PC-3 (cell line): Measurements from ENCODE around the gene RAPGEF4.

Experiments used
- EZH2 ChIP-seq: fragments of 300-600 bp; sonication (generic); IDR thresholded peaks from one replicate; pipeline ENCODE4 v1.6.1; 2017; ENCODE audit warnings: antibody characterized with exemption, mild to moderate bottlenecking, low read length; ENCODE audit not compliant: unreplicated experiment
- TF ChIP-seq, protein P1 (sequence below): fragments of 300-600 bp; sonication (generic); conservative IDR thresholded peaks from 2 replicates; pipeline ENCODE4 v1.5.1; 2017; ENCODE audit warnings: antibody characterized with exemption, low read depth, mild to moderate bottlenecking, low read length

DNA sequence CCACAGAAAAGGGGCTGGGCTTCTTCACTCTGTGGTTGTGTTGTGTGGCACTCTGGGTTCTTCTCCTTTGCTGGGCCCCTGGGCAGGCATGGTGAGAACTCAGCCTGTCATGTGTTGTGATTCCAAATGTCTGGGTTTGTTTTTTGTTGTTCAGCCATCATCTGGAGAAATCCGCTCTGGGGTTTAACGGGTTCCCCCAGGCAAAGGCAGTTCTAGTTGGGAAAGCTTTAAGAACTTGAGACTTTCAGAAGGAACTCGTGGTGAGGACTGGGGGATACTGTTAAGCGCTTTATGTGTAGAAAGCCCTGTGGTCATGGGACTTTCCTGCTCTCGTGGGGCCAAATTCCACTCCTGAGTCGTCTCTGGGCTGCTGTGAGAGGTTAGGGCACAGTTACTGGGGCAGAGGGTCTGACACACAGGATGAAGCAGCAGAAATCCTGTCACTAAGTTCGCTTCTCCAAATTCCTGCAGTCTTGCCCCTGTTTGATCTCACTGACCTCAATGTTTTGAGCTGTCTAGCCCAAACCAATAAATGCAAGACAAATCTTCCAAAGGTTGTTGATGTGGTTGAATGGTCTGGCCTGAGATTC lies 87.7 kb downstream of the RAPGEF4 start:
- TF ChIP-seq, protein P1, sequence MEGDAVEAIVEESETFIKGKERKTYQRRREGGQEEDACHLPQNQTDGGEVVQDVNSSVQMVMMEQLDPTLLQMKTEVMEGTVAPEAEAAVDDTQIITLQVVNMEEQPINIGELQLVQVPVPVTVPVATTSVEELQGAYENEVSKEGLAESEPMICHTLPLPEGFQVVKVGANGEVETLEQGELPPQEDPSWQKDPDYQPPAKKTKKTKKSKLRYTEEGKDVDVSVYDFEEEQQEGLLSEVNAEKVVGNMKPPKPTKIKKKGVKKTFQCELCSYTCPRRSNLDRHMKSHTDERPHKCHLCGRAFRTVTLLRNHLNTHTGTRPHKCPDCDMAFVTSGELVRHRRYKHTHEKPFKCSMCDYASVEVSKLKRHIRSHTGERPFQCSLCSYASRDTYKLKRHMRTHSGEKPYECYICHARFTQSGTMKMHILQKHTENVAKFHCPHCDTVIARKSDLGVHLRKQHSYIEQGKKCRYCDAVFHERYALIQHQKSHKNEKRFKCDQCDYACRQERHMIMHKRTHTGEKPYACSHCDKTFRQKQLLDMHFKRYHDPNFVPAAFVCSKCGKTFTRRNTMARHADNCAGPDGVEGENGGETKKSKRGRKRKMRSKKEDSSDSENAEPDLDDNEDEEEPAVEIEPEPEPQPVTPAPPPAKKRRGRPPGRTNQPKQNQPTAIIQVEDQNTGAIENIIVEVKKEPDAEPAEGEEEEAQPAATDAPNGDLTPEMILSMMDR = no peak
- TF ChIP-seq EZH2 = no peak
